Stimulated activated CD8-positive, alpha-beta memory T cell treated with anti-CD3 and anti-CD28 coated beads, Interleukin-12 subunit alpha, Interleukin-12 subunit beta, amount 100 ng/mL, for 24 hours (primary cell): ENCODE data around the gene CNOT1.
"Not testable (repeated sequence)": the region's sequence is repeated elsewhere in the genome, so short reads cannot be mapped to it uniquely, and the experiment has no call there.

Source experiments
- DNase-seq: peaks from one replicate; pipeline ENCODE4 v3.0.0-alpha.2; 2020; ENCODE audit errors: extremely low read depth

The CNOT1 gene

GRCh38 chr16:58503166-58503862 lies 126.3 kb downstream of the CNOT1 start:
- DNase-seq = no peak

GRCh38 chr16:58502217-58502921 lies 127.3 kb downstream of the CNOT1 start:
- DNase-seq = no peak

GRCh38 chr16:58501242-58502131 lies 128.1 kb downstream of the CNOT1 start:
- no peak for DNase-seq

- no peak for DNase-seq
Observed at GRCh38 chr16:58500430-58501241, 129.0 kb downstream of the CNOT1 start.

GRCh38 chr16:58499615-58500351 lies 129.8 kb downstream of the CNOT1 start, which contains the start of gene NDRG4:
TSS of gene NDRG4 (plus strand) at chr16:58500143. CDS start at chr16:58500249, 106 bp downstream.
- no peak for DNase-seq

- no peak for DNase-seq
Observed at GRCh38 chr16:58499092-58499511, 130.5 kb downstream of the CNOT1 start.

- DNase-seq = no peak
Observed at GRCh38 chr16:58498341-58499091, 131.1 kb downstream of the CNOT1 start.

- DNase-seq = no peak
Observed at GRCh38 chr16:58497935-58498334, 131.7 kb downstream of the CNOT1 start.

- no peak for DNase-seq
Observed at GRCh38 chr16:58497468-58497867, 132.2 kb downstream of the CNOT1 start.

GRCh38 chr16:58495521-58496331 lies 133.9 kb downstream of the CNOT1 start:
- DNase-seq = no peak

GRCh38 chr16:58494981-58495520 lies 134.6 kb downstream of the CNOT1 start:
- DNase-seq = no peak

- DNase-seq = no peak
Observed at GRCh38 chr16:58493756-58494431, 135.7 kb downstream of the CNOT1 start.

GRCh38 chr16:58492735-58493134 lies 136.9 kb downstream of the CNOT1 start:
- no peak for DNase-seq

- no peak for DNase-seq
Observed at GRCh38 chr16:58492066-58492465, 137.6 kb downstream of the CNOT1 start.

GRCh38 chr16:58490539-58490938 lies 139.1 kb downstream of the CNOT1 start:
- not testable (repeated sequence) for DNase-seq

GRCh38 chr16:58490065-58490464 lies 139.6 kb downstream of the CNOT1 start:
- DNase-seq = no peak

- no peak for DNase-seq
Observed at GRCh38 chr16:58488531-58488930, 141.1 kb downstream of the CNOT1 start.
